GM11168 (cell line): ENCODE data around the gene IL10RB.
"Not testable (repeated sequence)": the region's sequence is repeated elsewhere in the genome, so short reads cannot be mapped to it uniquely, and the experiment has no call there.

ENCODE experiments used
- in situ Hi-C: fragments of 300-500 bp; cut with MboI; formaldehyde crosslinking; loops from one replicate; pipeline ENCODE4 v1.12.0; 2022; ENCODE audit warnings: low sequenced_read_pairs; ENCODE audit not compliant: unreplicated experiment

IL10RB gene

GRCh38 chr21:33296156-33296555 lies 30.0 kb downstream of the IL10RB start:
- in situ Hi-C loops, result no loop called here

- in situ Hi-C loops, result no loop called here
These were observed 33.1 kb downstream of the IL10RB start for GRCh38 chr21:33299181-33299752.

- in situ Hi-C loops, result no loop called here
These were observed 34.8 kb downstream of the IL10RB start for GRCh38 chr21:33300701-33301631.

GRCh38 chr21:33301632-33302002 lies 35.5 kb downstream of the IL10RB start:
- in situ Hi-C loops, result no loop called here

GRCh38 chr21:33302055-33302454 lies 35.9 kb downstream of the IL10RB start:
- in situ Hi-C loops, result no loop called here

GRCh38 chr21:33302796-33303195 lies 36.6 kb downstream of the IL10RB start:
- in situ Hi-C loops, result no loop called here

- in situ Hi-C loops, result no loop called here
These were observed 39.1 kb downstream of the IL10RB start for GRCh38 chr21:33305344-33305671.

GRCh38 chr21:33305938-33306337 lies 39.8 kb downstream of the IL10RB start:
- in situ Hi-C loops, result no loop called here

- in situ Hi-C loops, result no loop called here
These were observed 42.7 kb downstream of the IL10RB start for GRCh38 chr21:33308586-33309490.

GRCh38 chr21:33309778-33310177 lies 43.6 kb downstream of the IL10RB start:
- in situ Hi-C loops, result no loop called here

- in situ Hi-C loops, result no loop called here
These were observed 46.0 kb downstream of the IL10RB start for GRCh38 chr21:33312121-33312520.

- in situ Hi-C loops, result no loop called here
These were observed 47.0 kb downstream of the IL10RB start for GRCh38 chr21:33313183-33313582.

- in situ Hi-C loops, result no loop called here
These were observed 47.4 kb downstream of the IL10RB start for GRCh38 chr21:33313611-33314010.

GRCh38 chr21:33314111-33314510 lies 47.9 kb downstream of the IL10RB start:
- in situ Hi-C loops, result no loop called here

GRCh38 chr21:33315946-33316710 lies 50.0 kb downstream of the IL10RB start:
- in situ Hi-C loops, result no loop called here

GRCh38 chr21:33317145-33317544 lies 51.0 kb downstream of the IL10RB start:
- in situ Hi-C loops, result no loop called here

- in situ Hi-C loops, result no loop called here
These were observed 51.8 kb downstream of the IL10RB start for GRCh38 chr21:33317786-33318486.

- in situ Hi-C loops, result not testable (repeated sequence)
These were observed 54.8 kb downstream of the IL10RB start for GRCh38 chr21:33321005-33321404.

GRCh38 chr21:33323610-33324009 lies 57.4 kb downstream of the IL10RB start:
- in situ Hi-C loops, result not testable (repeated sequence)
